IPS-NIHi11 (cell line): ENCODE measurements around the gene EXOC7.
A peak's percentile ranks its signal among the peaks of the same experiment; 100 is the strongest.
"Not testable (repeated sequence)": the region's sequence is repeated elsewhere in the genome, so short reads cannot be mapped to it uniquely, and the experiment has no call there.

Experiments used
- DNase-seq: peaks from one replicate; pipeline ENCODE4 v3.0.0; 2012; ENCODE audit warnings: mixed read lengths, low spot score

EXOC7 gene

GRCh38 chr17:76074390-76075363, 28.9 kb downstream of the EXOC7 start, which contains the start of gene GALR2:
Gene GALR2 (plus strand): TSS chr17:76074781. CDS start chr17:76074884, 103 bp downstream.
- DNase-seq = peak; percentile 57

GRCh38 chr17:76072148-76072858, 31.3 kb downstream of the EXOC7 start, which contains the start of gene SRP68:
Gene SRP68 (minus strand): TSS chr17:76072517. CDS start chr17:76072491, 26 bp downstream.
- peak; percentile 99 for DNase-seq

- no peak for DNase-seq
Observed at GRCh38 chr17:76071531-76072147, 31.9 kb downstream of the EXOC7 start.

GRCh38 chr17:76065775-76066174, 37.8 kb downstream of the EXOC7 start:
- no peak for DNase-seq

- no peak for DNase-seq
Observed at GRCh38 chr17:76063875-76064546, 39.6 kb downstream of the EXOC7 start.

GRCh38 chr17:76058264-76058663, 45.3 kb downstream of the EXOC7 start:
- DNase-seq = not testable (repeated sequence)

- no peak for DNase-seq
Observed at GRCh38 chr17:76056882-76057281, 46.7 kb downstream of the EXOC7 start.

- DNase-seq = no peak
Observed at GRCh38 chr17:76054112-76054476, 49.5 kb downstream of the EXOC7 start.

GRCh38 chr17:76053246-76054111, 50.1 kb downstream of the EXOC7 start:
- DNase-seq = no peak

- DNase-seq = no peak
Observed at GRCh38 chr17:76051561-76051960, 52.0 kb downstream of the EXOC7 start.

- no peak for DNase-seq
Observed at GRCh38 chr17:76050538-76051467, 52.8 kb downstream of the EXOC7 start.

- DNase-seq = no peak
Observed at GRCh38 chr17:76049836-76050537, 53.6 kb downstream of the EXOC7 start.

- DNase-seq = no peak
Observed at GRCh38 chr17:76049239-76049638, 54.3 kb downstream of the EXOC7 start.

- no peak for DNase-seq
Observed at GRCh38 chr17:76048711-76049110, 54.9 kb downstream of the EXOC7 start.

GRCh38 chr17:76048025-76048605, 55.5 kb downstream of the EXOC7 start:
- no peak for DNase-seq

GRCh38 chr17:76046064-76046463, 57.5 kb downstream of the EXOC7 start:
- no peak for DNase-seq

GRCh38 chr17:76044475-76045007, 59.0 kb downstream of the EXOC7 start:
- DNase-seq = not testable (repeated sequence)

- DNase-seq = not testable (repeated sequence)
Observed at GRCh38 chr17:76042868-76043267, 60.7 kb downstream of the EXOC7 start.
